Epithelial cell of esophagus (primary cell): ENCODE data around the gene C2orf81.

Experiments
- DNase-seq: peaks from one replicate; pipeline ENCODE4 v3.0.0; 2010; ENCODE audit warnings: low read depth
- H3K4me3 ChIP-seq: 2 replicates; pipeline ENCODE4 v1.5.1; 2011; ENCODE audit warnings: mild to moderate bottlenecking, low read length, control low read depth
- TF ChIP-seq, protein P1 (sequence below): IDR thresholded peaks from 2 replicates; pipeline ENCODE4 v1.5.1; 2011; ENCODE audit warnings: low read depth, mild to moderate bottlenecking, low read length, control low read depth, inconsistent platforms; ENCODE audit not compliant: insufficient read depth; ENCODE audit errors: missing control alignments

C2orf81 gene

DNA sequence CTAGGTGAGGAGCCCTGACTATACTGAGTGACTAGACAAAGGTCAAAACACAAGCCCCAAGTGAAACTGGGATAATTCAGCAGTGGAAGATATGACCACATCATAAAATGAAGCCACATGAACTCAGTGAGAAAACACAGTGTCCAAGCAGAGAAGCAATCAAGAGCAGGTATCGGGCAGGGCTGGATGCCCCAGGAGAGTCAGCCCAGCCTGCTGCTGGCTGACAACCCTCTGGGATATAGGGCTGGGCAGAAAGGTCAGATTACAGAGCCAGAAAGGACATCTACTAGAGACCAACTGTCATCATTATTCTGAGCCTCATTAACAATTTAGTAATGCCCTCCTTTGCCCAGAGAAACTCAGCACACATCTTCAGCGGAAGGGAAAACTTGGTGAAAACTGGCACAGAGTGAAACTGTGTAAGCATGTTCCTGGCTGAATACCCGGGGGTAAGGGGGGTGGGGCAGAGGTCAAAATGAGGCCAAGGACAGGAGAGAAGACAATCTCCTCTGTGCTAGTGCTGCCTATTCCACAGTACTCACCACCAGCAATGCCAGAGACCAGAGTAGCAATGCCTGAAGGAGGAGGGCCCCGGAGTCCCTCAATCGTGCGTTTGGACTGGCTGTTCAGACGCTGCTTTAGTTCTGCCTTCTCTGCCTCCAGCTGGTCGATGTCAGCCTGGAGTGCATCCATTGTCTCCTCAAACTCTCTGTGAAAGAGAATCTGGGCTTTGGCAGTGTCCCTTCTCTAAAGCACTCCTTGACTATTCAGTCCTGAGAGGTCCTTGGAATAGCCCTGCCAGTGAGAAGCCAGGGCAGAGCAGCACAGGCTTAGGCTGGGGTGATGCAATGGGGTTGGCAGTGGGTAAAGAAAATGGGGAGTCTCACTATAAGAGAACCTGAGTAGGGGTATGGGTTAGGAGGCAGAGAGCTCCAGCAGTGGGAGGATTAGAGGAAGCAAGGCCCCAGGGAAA is 56.6 kb downstream of the C2orf81 start:
- H3K4me3 ChIP-seq, result no peak overlapping the region
- TF ChIP-seq, protein P1, sequence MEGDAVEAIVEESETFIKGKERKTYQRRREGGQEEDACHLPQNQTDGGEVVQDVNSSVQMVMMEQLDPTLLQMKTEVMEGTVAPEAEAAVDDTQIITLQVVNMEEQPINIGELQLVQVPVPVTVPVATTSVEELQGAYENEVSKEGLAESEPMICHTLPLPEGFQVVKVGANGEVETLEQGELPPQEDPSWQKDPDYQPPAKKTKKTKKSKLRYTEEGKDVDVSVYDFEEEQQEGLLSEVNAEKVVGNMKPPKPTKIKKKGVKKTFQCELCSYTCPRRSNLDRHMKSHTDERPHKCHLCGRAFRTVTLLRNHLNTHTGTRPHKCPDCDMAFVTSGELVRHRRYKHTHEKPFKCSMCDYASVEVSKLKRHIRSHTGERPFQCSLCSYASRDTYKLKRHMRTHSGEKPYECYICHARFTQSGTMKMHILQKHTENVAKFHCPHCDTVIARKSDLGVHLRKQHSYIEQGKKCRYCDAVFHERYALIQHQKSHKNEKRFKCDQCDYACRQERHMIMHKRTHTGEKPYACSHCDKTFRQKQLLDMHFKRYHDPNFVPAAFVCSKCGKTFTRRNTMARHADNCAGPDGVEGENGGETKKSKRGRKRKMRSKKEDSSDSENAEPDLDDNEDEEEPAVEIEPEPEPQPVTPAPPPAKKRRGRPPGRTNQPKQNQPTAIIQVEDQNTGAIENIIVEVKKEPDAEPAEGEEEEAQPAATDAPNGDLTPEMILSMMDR, result no peak
- no peak for DNase-seq
